Lower leg skin (tissue), 3 donors: ENCODE results near the gene DDX54.

ENCODE experiments used
- POLR2A ChIP-seq, 2 donors: fragments of 450-650 bp; IDR thresholded peaks; one replicate each; pipeline ENCODE4 v1.6.1; 2016 to 2017; ENCODE audit warnings: antibody characterized with exemption in 2 of 2, mild to moderate bottlenecking in 1 of 2, moderate library complexity in 1 of 2
- TF ChIP-seq, protein P1 (sequence below), 3 donors: fragments of 450-650 bp; IDR thresholded peaks; one replicate each; pipeline ENCODE4 v1.5.1; 2016; ENCODE audit warnings: antibody characterized with exemption in 3 of 3, mild to moderate bottlenecking in 3 of 3, moderate library complexity in 2 of 3

DNA sequence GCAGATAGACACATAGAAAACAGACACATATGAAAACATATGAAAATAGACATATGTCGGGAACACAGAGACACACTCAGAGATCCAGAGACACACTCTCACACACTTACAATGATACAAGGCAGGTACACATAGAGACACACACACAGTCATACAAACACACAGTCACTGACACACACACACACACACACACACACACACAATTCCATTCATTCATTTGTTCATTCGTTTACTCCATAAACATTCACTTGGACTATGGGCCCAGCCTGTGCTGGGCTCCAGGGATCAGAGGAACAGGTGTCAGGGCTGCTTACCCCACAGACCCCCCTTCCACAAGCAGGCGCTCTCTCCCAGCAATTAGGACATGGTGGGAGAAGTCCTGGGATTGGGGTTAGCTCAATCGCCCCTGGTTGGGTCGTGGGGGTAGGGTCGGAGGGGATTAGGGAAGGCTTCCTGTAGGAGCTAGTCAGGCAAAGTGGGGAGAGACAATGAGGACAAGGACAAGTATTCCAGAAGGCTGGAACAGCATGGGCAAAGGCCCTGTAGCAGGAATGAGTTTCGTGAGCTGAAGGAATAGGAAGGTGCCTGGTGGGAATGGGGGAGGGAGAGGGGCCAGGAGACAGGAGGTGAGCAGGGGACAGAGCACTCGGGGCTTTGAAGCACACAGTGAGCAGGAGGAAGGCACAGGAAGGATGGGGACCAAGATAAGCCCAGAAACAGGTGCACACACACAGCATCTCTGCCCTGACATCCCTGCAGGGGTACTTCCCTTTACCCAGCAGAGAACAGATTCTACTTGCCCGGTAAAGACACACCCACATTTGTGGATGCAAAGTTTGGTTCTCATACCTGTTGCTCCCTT lies 56.2 kb downstream of the DDX54 start:
- TF ChIP-seq, protein P1, sequence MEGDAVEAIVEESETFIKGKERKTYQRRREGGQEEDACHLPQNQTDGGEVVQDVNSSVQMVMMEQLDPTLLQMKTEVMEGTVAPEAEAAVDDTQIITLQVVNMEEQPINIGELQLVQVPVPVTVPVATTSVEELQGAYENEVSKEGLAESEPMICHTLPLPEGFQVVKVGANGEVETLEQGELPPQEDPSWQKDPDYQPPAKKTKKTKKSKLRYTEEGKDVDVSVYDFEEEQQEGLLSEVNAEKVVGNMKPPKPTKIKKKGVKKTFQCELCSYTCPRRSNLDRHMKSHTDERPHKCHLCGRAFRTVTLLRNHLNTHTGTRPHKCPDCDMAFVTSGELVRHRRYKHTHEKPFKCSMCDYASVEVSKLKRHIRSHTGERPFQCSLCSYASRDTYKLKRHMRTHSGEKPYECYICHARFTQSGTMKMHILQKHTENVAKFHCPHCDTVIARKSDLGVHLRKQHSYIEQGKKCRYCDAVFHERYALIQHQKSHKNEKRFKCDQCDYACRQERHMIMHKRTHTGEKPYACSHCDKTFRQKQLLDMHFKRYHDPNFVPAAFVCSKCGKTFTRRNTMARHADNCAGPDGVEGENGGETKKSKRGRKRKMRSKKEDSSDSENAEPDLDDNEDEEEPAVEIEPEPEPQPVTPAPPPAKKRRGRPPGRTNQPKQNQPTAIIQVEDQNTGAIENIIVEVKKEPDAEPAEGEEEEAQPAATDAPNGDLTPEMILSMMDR (IDR thresholded peaks at IDR 0.05), result no peak
- no peak for TF ChIP-seq POLR2A (IDR thresholded peaks at IDR 0.05)
